K562 (cell line): ENCODE results near the gene LRRC27. TPM values are rescaled to one million over a fixed set of nuclear protein-coding genes. Genes with fewer than 3 reads are reported as not detected.

Experiments used
- ATAC-seq: fragments of 200-7000 bp; cut with Tn5 transposase; 3 replicates; pipeline ENCODE4 v1.9.1; 2020; ENCODE audit warnings: moderate library complexity
- BruUV-seq: library from RNA; stranded (reverse); fragments of 400-500 nt; replicated peaks from 2 replicates; lab custom pipeline; 2021; lab: Mats Ljungman, UMichigan
- CTCF ChIA-PET: fragments of 300-600 bp; formaldehyde crosslinking; extraction: SDS; loops from one replicate; lab custom pipeline; 2021; ENCODE audit warnings: low intra/inter-chr PET ratio; lab: Yijun Ruan, JAX
- POLR2A ChIA-PET: fragments of 300-600, 350-650 bp; sonication (Branson Sonifier 250); formaldehyde crosslinking; extraction: SDS; loops from one replicate; lab custom pipeline; 2021; ENCODE audit warnings: antibody characterized with exemption, inconsistent platforms; lab: Yijun Ruan, JAX
- DNase-seq, 4 experiments: peaks; one replicate each; pipeline versions ENCODE4 v3.0.0 to v3.0.0-alpha.2; 2011 to 2018; ENCODE audit warnings: low spot score in 3 of 4, mixed read lengths in 3 of 4; ENCODE audit errors: extremely low read depth in 1 of 4
- FAIRE-seq: peaks from 2 replicates; lab custom pipeline; 2011; peaks lifted over from hg19 to GRCh38; lab: Jason Lieb, UNC
- H2AFZ ChIP-seq: 2 replicates; pipeline ENCODE4 v1.6.0; 2011; ENCODE audit warnings: low read depth, low read length, control low read depth, inconsistent platforms
- H3K27ac ChIP-seq: fragments of 200-600 bp; 3 replicates; pipeline ENCODE4 v1.8.0; 2011; ENCODE audit warnings: low read depth, mild to moderate bottlenecking, control low read depth, inconsistent platforms, low read length, moderate library complexity, mixed read lengths; ENCODE audit errors: extremely low read depth
- H3K27me3 ChIP-seq, 2 experiments: fragments of 300-600 bp in 1 of 2; 2 replicates in 1 of 2; 3 replicates in 1 of 2; pipeline versions ENCODE4 v1.6.0 to v1.8.0; 2011; ENCODE audit warnings: inconsistent platforms in 2 of 2, low read length in 2 of 2, mild to moderate bottlenecking in 1 of 2, mixed read lengths in 1 of 2, moderate library complexity in 1 of 2; ENCODE audit not compliant: control insufficient read depth in 2 of 2, insufficient read depth in 2 of 2
- H3K36me3 ChIP-seq: fragments of 300-600 bp; 3 replicates; pipeline ENCODE4 v1.8.0; 2011; ENCODE audit warnings: mild to moderate bottlenecking, low read length, inconsistent platforms; ENCODE audit not compliant: control insufficient read depth, insufficient read depth
- H3K4me1 ChIP-seq, 2 experiments: fragments of 200-600 bp in 1 of 2; replicated peaks in 1 of 2; 2 replicates in 1 of 2; 3 replicates in 1 of 2; pipeline versions ENCODE4 v1.5.1 to v1.8.0; 2011; ENCODE audit warnings: inconsistent platforms in 2 of 2, low read length in 2 of 2, mild to moderate bottlenecking in 1 of 2, mixed read lengths in 1 of 2, moderate library complexity in 1 of 2; ENCODE audit not compliant: control insufficient read depth in 2 of 2, insufficient read depth in 2 of 2
- H3K4me2 ChIP-seq: 2 replicates; pipeline ENCODE4 v1.6.1; 2011; ENCODE audit warnings: low read length, control low read depth, inconsistent platforms, mixed read lengths; ENCODE audit not compliant: insufficient read depth
- H3K4me3 ChIP-seq: fragments of 200-600 bp; sonication (generic), shearing (Covaris generic); 2 replicates; pipeline ENCODE4 v1.5.1; 2016; ENCODE audit warnings: control low read depth, inconsistent platforms
- H3K79me2 ChIP-seq: fragments of 200-600 bp; 3 replicates; pipeline ENCODE4 v1.8.0; 2011; ENCODE audit warnings: low read length, inconsistent platforms; ENCODE audit not compliant: control insufficient read depth, insufficient read depth
- H3K9ac ChIP-seq, 2 experiments: 2 replicates each; pipeline versions ENCODE4 v1.6.0 to v1.6.1; 2011; ENCODE audit warnings: low read depth in 2 of 2, low read length in 2 of 2, control low read depth in 1 of 2, inconsistent platforms in 1 of 2, mild to moderate bottlenecking in 1 of 2, mixed read lengths in 1 of 2; ENCODE audit not compliant: insufficient read depth in 1 of 2
- H3K9me1 ChIP-seq: one replicate; pipeline ENCODE4 v1.6.0; 2011; ENCODE audit warnings: inconsistent platforms, mild to moderate bottlenecking, low read length, moderate library complexity; ENCODE audit not compliant: control insufficient read depth, insufficient read depth
- H3K9me3 ChIP-seq: replicated peaks from 2 replicates; pipeline ENCODE4 v1.5.1; 2011; ENCODE audit warnings: low read depth, low read length, inconsistent platforms; ENCODE audit not compliant: control insufficient read depth, insufficient read depth
- H4K20me1 ChIP-seq: replicated peaks from 2 replicates; pipeline ENCODE4 v1.6.1; 2011; ENCODE audit warnings: low read length, inconsistent platforms, mixed read lengths; ENCODE audit not compliant: control insufficient read depth, insufficient read depth
- C11orf30 ChIP-seq: fragments of 450-650 bp; IDR thresholded peaks from 2 replicates; pipeline ENCODE4 v1.6.1; 2016; ENCODE audit warnings: low read depth, mild to moderate bottlenecking
- CEBPB ChIP-seq: fragments of 450-650 bp; IDR thresholded peaks from 2 replicates; pipeline ENCODE4 v1.6.1; 2016; ENCODE audit warnings: missing genetic modification characterization, missing compliant biosample characterization
- HEY1 ChIP-seq: fragments of 250-450 bp; sonication (Bioruptor Pico); IDR thresholded peaks from 2 replicates; pipeline ENCODE4 v1.5.0; 2020; ENCODE audit warnings: mild to moderate bottlenecking, moderate library complexity, borderline replicate concordance
- KHSRP ChIP-seq: fragments of 450-650 bp; IDR thresholded peaks from 2 replicates; pipeline ENCODE4 v1.6.1; 2017
- NBN ChIP-seq: fragments of 450-650 bp; IDR thresholded peaks from 2 replicates; pipeline ENCODE4 v1.6.1; 2016; ENCODE audit warnings: low read depth, mild to moderate bottlenecking
- NFE2L1 ChIP-seq: fragments of 450-650 bp; IDR thresholded peaks from 2 replicates; pipeline ENCODE4 v1.6.1; 2016; ENCODE audit warnings: missing genetic modification characterization, low read depth, mild to moderate bottlenecking, missing compliant biosample characterization, moderate library complexity, borderline replicate concordance
- NFXL1 ChIP-seq: fragments of 450-650 bp; formaldehyde crosslinking; IDR thresholded peaks from 2 replicates; pipeline ENCODE4 v1.4.0; 2021; ENCODE audit warnings: mild to moderate bottlenecking
- PRMT5 ChIP-seq: sonication (generic); formaldehyde crosslinking; IDR thresholded peaks from 2 replicates; pipeline ENCODE4 v1.5.0; 2020; ENCODE audit warnings: missing genetic modification reagents
- SIN3B ChIP-seq: fragments of 450-650 bp; IDR thresholded peaks from 2 replicates; pipeline ENCODE4 v1.6.1; 2017; ENCODE audit warnings: low read depth, mild to moderate bottlenecking, moderate library complexity
- SMC3 ChIP-seq: conservative IDR thresholded peaks from 2 replicates; pipeline ENCODE4 v1.6.1; 2011; ENCODE audit warnings: low read depth, low read length, improper control_type of control experiment; ENCODE audit not compliant: insufficient read depth
- ZNF143 ChIP-seq: sonication (generic); formaldehyde crosslinking; IDR thresholded peaks from 2 replicates; pipeline ENCODE4 v1.9.0; 2022; ENCODE audit warnings: mild to moderate bottlenecking, missing genetic modification reagents
- ZNF239 ChIP-seq: fragments of 250-450 bp; sonication (Bioruptor Pico); IDR thresholded peaks from 2 replicates; pipeline ENCODE4 v1.4.0; 2020; ENCODE audit warnings: mild to moderate bottlenecking
- WGBS: fragments of 100-300 bp; shearing (Covaris generic); methylation state at CpG from one replicate; pipeline ENCODE4 v1.1.6; 2016; ENCODE audit warnings: low coverage, mixed read lengths; ENCODE audit not compliant: insufficient coverage; ENCODE audit errors: missing lambda C conversion rate; 5-methylcytosine and 5-hydroxymethylcytosine counted together
- in situ Hi-C: fragments of 300-500 bp; cut with MboI; formaldehyde crosslinking; loops from 4 replicates; pipeline ENCODE4 v1.15.0; 2018; ENCODE audit warnings: inconsistent platforms, mixed read lengths
- intact Hi-C: fragments of 100-400 bp; cut with micrococcal nuclease; formaldehyde crosslinking; loops from 2 replicates; pipeline ENCODE4 v1.14.2; 2022
- polyA plus RNA-seq, 8 experiments: library from polyadenylated mRNA; depleted of rRNA in 4 of 8; stranded (reverse) in 5 of 8; unstranded in 3 of 8; fragments of >200 nt; fragmentation: Nextera tagmentation in 2 of 8; fragmentation: Illumina TruSeq in 1 of 8; extraction: Ambion mirVana in 2 of 8; extraction: Trizol in 1 of 8; gene quantifications; 2 replicates each; pipeline versions ENCODE4 v1.2.1 to v1.2.3, GENCODE V29; 2011 to 2014; ENCODE audit warnings: inconsistent platforms in 1 of 8, missing spikeins in 1 of 8
- total RNA-seq, 7 experiments: library from RNA; depleted of rRNA in 6 of 7; stranded (reverse); fragments of >200 nt in 6 of 7; fragmentation: Illumina TruSeq in 2 of 7; extraction: Trizol in 2 of 7; gene quantifications; 2 replicates each; pipeline versions ENCODE4 v1.2.1 to v1.2.3, GENCODE V29; 2011 to 2021; ENCODE audit warnings: low replicate concordance in 1 of 7
- TF ChIP-seq, protein P1 (sequence below): IDR thresholded peaks from 3 replicates; pipeline ENCODE4 v1.6.1; 2011; ENCODE audit warnings: borderline replicate concordance, mild to moderate bottlenecking, moderate library complexity; ENCODE audit not compliant: insufficient read length; ENCODE audit errors: extremely low read depth
- TF ChIP-seq, protein P2 (sequence below): fragments of 200-400 bp; formaldehyde crosslinking; IDR thresholded peaks from 2 replicates; pipeline ENCODE4 v1.6.1; 2017; ENCODE audit warnings: mild to moderate bottlenecking, low read depth, low read length, moderate library complexity

LRRC27 gene
- total and polyA plus RNA-seq, 9 of the 15 experiments (the other 6 are each of a cell fraction or from before 2014, with no cell fraction given) = 0.10 to 2.7 (median 1.4) TPM

DNA sequence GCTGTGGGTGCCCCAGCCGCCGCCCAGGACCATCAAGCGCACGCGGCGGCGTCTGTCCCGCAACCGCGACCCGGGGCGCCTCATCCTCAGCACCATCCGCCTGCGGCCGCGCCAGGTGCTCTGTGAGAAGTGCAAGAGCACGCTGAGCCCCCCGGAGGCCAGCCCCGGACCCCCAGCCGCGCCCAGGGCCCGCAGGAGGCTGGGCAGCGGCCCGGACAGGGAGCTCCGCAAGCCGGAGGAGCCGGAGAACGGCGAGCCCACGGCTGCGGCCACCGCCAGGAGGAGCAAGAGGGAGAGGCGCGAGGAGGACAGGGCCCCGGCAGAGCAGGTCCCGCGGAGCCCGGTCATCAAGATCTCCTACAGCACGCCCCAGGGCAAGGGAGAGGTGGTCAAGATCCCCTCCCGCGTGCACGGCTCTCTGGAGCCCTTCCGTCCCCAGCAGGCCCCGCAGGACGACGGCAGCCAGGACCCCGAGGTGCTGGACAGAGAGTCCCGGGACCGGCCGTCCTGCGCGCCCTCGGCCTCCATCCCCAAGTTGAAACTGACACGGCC, 73.0 kb downstream of the LRRC27 start:
- H3K4me3 ChIP-seq = no peak overlapping the region
- intact Hi-C loops = no loop called here
- in situ Hi-C loops = no loop called here
- POLR2A ChIA-PET = interaction anchor here (0.6 kb wide), 1 partner anchor 868 kb away, joined by 3 read pairs; no protein-coding TSS in a partner anchor
- ATAC-seq = no peak
- no peaks in the 10 kb centered on the region for H3K27me3 ChIP-seq
- no peaks in the 10 kb centered on the region for H4K20me1 ChIP-seq
- H3K9me3 ChIP-seq = no peaks in the 10 kb centered on the region
- H3K4me1 ChIP-seq = peaks cover 0 to 54% of the 10 kb centered on the region in 2 experiments; a peak in 2 of 5 replicates
- no peak for DNase-seq
- H3K9me1 ChIP-seq = no peaks in the 10 kb centered on the region
- FAIRE-seq = no peak
- no peak for TF ChIP-seq KHSRP
- no peak for TF ChIP-seq PRMT5 (CRISPR knock-in tag)
- TF ChIP-seq NFE2L1 (tag) = no peak
- no peak for TF ChIP-seq NBN
- TF ChIP-seq SMC3 = no peak
- TF ChIP-seq ZNF239 (CRISPR knock-in tag) = no peak
- TF ChIP-seq NFXL1 (CRISPR knock-in tag) = no peak
- no peak for TF ChIP-seq CEBPB
- TF ChIP-seq, protein P1, sequence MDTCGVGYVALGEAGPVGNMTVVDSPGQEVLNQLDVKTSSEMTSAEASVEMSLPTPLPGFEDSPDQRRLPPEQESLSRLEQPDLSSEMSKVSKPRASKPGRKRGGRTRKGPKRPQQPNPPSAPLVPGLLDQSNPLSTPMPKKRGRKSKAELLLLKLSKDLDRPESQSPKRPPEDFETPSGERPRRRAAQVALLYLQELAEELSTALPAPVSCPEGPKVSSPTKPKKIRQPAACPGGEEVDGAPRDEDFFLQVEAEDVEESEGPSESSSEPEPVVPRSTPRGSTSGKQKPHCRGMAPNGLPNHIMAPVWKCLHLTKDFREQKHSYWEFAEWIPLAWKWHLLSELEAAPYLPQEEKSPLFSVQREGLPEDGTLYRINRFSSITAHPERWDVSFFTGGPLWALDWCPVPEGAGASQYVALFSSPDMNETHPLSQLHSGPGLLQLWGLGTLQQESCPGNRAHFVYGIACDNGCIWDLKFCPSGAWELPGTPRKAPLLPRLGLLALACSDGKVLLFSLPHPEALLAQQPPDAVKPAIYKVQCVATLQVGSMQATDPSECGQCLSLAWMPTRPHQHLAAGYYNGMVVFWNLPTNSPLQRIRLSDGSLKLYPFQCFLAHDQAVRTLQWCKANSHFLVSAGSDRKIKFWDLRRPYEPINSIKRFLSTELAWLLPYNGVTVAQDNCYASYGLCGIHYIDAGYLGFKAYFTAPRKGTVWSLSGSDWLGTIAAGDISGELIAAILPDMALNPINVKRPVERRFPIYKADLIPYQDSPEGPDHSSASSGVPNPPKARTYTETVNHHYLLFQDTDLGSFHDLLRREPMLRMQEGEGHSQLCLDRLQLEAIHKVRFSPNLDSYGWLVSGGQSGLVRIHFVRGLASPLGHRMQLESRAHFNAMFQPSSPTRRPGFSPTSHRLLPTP = no peak
- TF ChIP-seq, protein P2, sequence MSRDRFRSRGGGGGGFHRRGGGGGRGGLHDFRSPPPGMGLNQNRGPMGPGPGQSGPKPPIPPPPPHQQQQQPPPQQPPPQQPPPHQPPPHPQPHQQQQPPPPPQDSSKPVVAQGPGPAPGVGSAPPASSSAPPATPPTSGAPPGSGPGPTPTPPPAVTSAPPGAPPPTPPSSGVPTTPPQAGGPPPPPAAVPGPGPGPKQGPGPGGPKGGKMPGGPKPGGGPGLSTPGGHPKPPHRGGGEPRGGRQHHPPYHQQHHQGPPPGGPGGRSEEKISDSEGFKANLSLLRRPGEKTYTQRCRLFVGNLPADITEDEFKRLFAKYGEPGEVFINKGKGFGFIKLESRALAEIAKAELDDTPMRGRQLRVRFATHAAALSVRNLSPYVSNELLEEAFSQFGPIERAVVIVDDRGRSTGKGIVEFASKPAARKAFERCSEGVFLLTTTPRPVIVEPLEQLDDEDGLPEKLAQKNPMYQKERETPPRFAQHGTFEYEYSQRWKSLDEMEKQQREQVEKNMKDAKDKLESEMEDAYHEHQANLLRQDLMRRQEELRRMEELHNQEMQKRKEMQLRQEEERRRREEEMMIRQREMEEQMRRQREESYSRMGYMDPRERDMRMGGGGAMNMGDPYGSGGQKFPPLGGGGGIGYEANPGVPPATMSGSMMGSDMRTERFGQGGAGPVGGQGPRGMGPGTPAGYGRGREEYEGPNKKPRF = no peak
- no peak for TF ChIP-seq ZNF143 (CRISPR knock-in tag)
- no peak for TF ChIP-seq HEY1 (CRISPR knock-in tag)
- no peak for TF ChIP-seq SIN3B
- no peak for TF ChIP-seq C11orf30
- TF ChIP-seq, all 486 proteins: peak for 0
- CTCF ChIA-PET = no interaction called here
- Histone ChIP-seq H3K4me2 (no peak overlapping the region), H3K9ac (no peak overlapping the region), H3K79me2 (no peaks in the 10 kb centered on the region), H3K27ac (no peak overlapping the region), H2AFZ (no peak overlapping the region), H3K36me3 (peaks cover 12% of the 10 kb centered on the region; the same call in 1 of the 3 replicates)
- BruUV-seq = no TSS peak
- WGBS = 88% methylated on average over 8 of the region's 54 CpGs
